Loucy (cell line): Measurements from ENCODE around the gene GALNT7.

Source experiments
- H2AFZ ChIP-seq: fragments of 200-600 bp; sonication (generic); 2 replicates; pipeline ENCODE4 v1.6.0; 2016; ENCODE audit warnings: antibody characterized with exemption, mild to moderate bottlenecking, low read length, moderate library complexity
- H3F3A ChIP-seq: fragments of 200-600 bp; 2 replicates; pipeline ENCODE4 v1.6.0; 2016; ENCODE audit warnings: antibody characterized with exemption, low read depth, mild to moderate bottlenecking
- H3K27me3 ChIP-seq: fragments of 200-600 bp; sonication (generic); 2 replicates; pipeline ENCODE4 v1.6.1; 2014; ENCODE audit warnings: low read length, mild to moderate bottlenecking; ENCODE audit not compliant: insufficient read depth, poor library complexity, severe bottlenecking
- H3K36me3 ChIP-seq: fragments of 200-600 bp; sonication (generic); 2 replicates; pipeline ENCODE4 v1.6.1; 2016; ENCODE audit warnings: low read length; ENCODE audit not compliant: insufficient read depth
- H3K4me1 ChIP-seq: fragments of 200-600 bp; sonication (generic); 2 replicates; pipeline ENCODE4 v1.5.1; 2014; ENCODE audit warnings: low read length, mild to moderate bottlenecking; ENCODE audit not compliant: insufficient read depth, poor library complexity, severe bottlenecking
- H3K4me2 ChIP-seq: fragments of 200-600 bp; sonication (generic); 2 replicates; pipeline ENCODE4 v1.6.0; 2014; ENCODE audit warnings: antibody characterized with exemption, low read length, low read depth, mild to moderate bottlenecking; ENCODE audit not compliant: poor library complexity, severe bottlenecking
- H3K4me3 ChIP-seq: fragments of 200-600 bp; sonication (generic); 2 replicates; pipeline ENCODE4 v1.5.1; 2014; ENCODE audit warnings: low read length, mild to moderate bottlenecking, mixed read lengths; ENCODE audit not compliant: poor library complexity, severe bottlenecking
- H3K79me2 ChIP-seq: fragments of 200-600 bp; sonication (generic); 2 replicates; pipeline ENCODE4 v1.6.1; 2014; ENCODE audit warnings: low read length; ENCODE audit not compliant: insufficient read depth
- H3K9ac ChIP-seq: fragments of 200-600 bp; sonication (generic); 2 replicates; pipeline ENCODE4 v1.6.0; 2014; ENCODE audit warnings: mild to moderate bottlenecking, low read depth, low read length, moderate library complexity; ENCODE audit not compliant: poor library complexity, severe bottlenecking
- H3K9me2 ChIP-seq: fragments of 200-600 bp; sonication (generic); replicated peaks from 2 replicates; pipeline ENCODE4 v1.6.1; 2016; ENCODE audit warnings: low read depth, low read length, mixed read lengths
- H3K9me3 ChIP-seq: fragments of 200-600 bp; sonication (generic); 2 replicates; pipeline ENCODE4 v1.6.1; 2014; ENCODE audit warnings: mild to moderate bottlenecking, antibody characterized with exemption, low read length, low read depth; ENCODE audit not compliant: insufficient read depth
- H4K20me1 ChIP-seq: fragments of 200-600 bp; sonication (generic); 2 replicates; pipeline ENCODE4 v1.6.0; 2014; ENCODE audit warnings: antibody characterized with exemption, low read length, mild to moderate bottlenecking; ENCODE audit not compliant: insufficient read depth, poor library complexity, severe bottlenecking
- CTCF ChIP-seq: fragments of 200-600 bp; sonication (generic); conservative IDR thresholded peaks from 2 replicates; pipeline ENCODE4 v1.5.1; 2014; ENCODE audit warnings: mild to moderate bottlenecking, antibody characterized with exemption, low read length
- EZH2phosphoT487 ChIP-seq: fragments of 200-600 bp; IDR thresholded peaks from 2 replicates; pipeline ENCODE4 v1.6.1; 2018; ENCODE audit warnings: antibody characterized with exemption, mild to moderate bottlenecking, moderate library complexity, borderline replicate concordance

The GALNT7 gene

GRCh38 chr4:173231916-173232315, 63.3 kb downstream of the GALNT7 start:
- Histone ChIP-seq H3K36me3 (peaks cover 16% of the 10 kb centered on the region; the same call in 1 of the 2 replicates), H3F3A (peaks cover 8% of the 10 kb centered on the region), H2AFZ (no peak overlapping the region), H3K4me3 (no peak overlapping the region), H3K79me2 (peaks cover 98% of the 10 kb centered on the region), H4K20me1 (peaks cover 44% of the 10 kb centered on the region), H3K4me2 (peak overlapping the region; percentile 72), H3K9me2 (no peaks in the 10 kb centered on the region), H3K9ac (peak overlapping the region; percentile 24), H3K9me3 (no peaks in the 10 kb centered on the region), H3K27me3 (no peaks in the 10 kb centered on the region), H3K4me1 (peaks cover 55% of the 10 kb centered on the region)
- TF ChIP-seq EZH2phosphoT487 (no peak), CTCF (peak; percentile 59)

- H3K4me2 ChIP-seq: no peak overlapping the region
- no peaks in the 10 kb centered on the region for H3K9me2 ChIP-seq
- H3K36me3 ChIP-seq: peaks cover 16% of the 10 kb centered on the region; the same call in 1 of the 2 replicates
- peaks cover 55% of the 10 kb centered on the region for H4K20me1 ChIP-seq
- TF ChIP-seq CTCF: no peak
- TF ChIP-seq EZH2phosphoT487: no peak
- no peak overlapping the region for H3K9ac ChIP-seq
- H3K79me2 ChIP-seq: peaks cover 99% of the 10 kb centered on the region
- no peaks in the 10 kb centered on the region for H3K9me3 ChIP-seq
- H3K4me3 ChIP-seq: no peak overlapping the region
- H3F3A ChIP-seq: peaks cover 8% of the 10 kb centered on the region
- peaks cover 55% of the 10 kb centered on the region for H3K4me1 ChIP-seq
- no peaks in the 10 kb centered on the region for H3K27me3 ChIP-seq
- H2AFZ ChIP-seq: no peak overlapping the region
Observed at GRCh38 chr4:173233857-173234256, 65.2 kb downstream of the GALNT7 start.

- no peak overlapping the region for H3K4me2 ChIP-seq
- no peaks in the 10 kb centered on the region for H3K9me2 ChIP-seq
- no peak overlapping the region for H3K4me3 ChIP-seq
- H3K79me2 ChIP-seq: peaks cover 99% of the 10 kb centered on the region
- peaks cover 43% of the 10 kb centered on the region for H3K4me1 ChIP-seq
- peaks cover 55% of the 10 kb centered on the region for H4K20me1 ChIP-seq
- H3K9me3 ChIP-seq: no peaks in the 10 kb centered on the region
- no peak overlapping the region for H3K9ac ChIP-seq
- TF ChIP-seq EZH2phosphoT487: no peak
- no peak for TF ChIP-seq CTCF
- H3F3A ChIP-seq: peaks cover 3% of the 10 kb centered on the region; the same call in 1 of the 2 replicates
- peaks cover 22% of the 10 kb centered on the region; the same call in 1 of the 2 replicates for H3K36me3 ChIP-seq
- no peak overlapping the region for H2AFZ ChIP-seq
- no peaks in the 10 kb centered on the region for H3K27me3 ChIP-seq
Observed at GRCh38 chr4:173235050-173235449, 66.4 kb downstream of the GALNT7 start.
